ENCODE measurements around the gene BAD. TPM values are rescaled to one million over a fixed set of nuclear protein-coding genes. Genes with fewer than 3 reads are reported as not detected.

The BAD gene
- total and polyA plus RNA-seq, 2 of the 13 experiments (the other 11 are each of a cell fraction or from before 2014, with no cell fraction given) = 17.9 to 28.5 TPM

- TF ChIP-seq ZNF879 (CRISPR knock-in tag; IDR thresholded peaks at IDR 0.05) = no peak
- 0 out of 2 replicates have a peak, but pooled peaks have one; percentile 8 for TF ChIP-seq HNRNPUL1 (IDR thresholded peaks at IDR 0.05; ENCODE audit: low read depth, low read length)
- TF ChIP-seq, protein P1, sequence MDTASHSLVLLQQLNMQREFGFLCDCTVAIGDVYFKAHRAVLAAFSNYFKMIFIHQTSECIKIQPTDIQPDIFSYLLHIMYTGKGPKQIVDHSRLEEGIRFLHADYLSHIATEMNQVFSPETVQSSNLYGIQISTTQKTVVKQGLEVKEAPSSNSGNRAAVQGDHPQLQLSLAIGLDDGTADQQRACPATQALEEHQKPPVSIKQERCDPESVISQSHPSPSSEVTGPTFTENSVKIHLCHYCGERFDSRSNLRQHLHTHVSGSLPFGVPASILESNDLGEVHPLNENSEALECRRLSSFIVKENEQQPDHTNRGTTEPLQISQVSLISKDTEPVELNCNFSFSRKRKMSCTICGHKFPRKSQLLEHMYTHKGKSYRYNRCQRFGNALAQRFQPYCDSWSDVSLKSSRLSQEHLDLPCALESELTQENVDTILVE (CRISPR knock-in tag; IDR thresholded peaks at IDR 0.05) = no peak
- TF ChIP-seq SP2 (CRISPR knock-in tag; IDR thresholded peaks at IDR 0.05) = no peak; the same call in 1 of the 2 replicates
- TF ChIP-seq NPAS2 (CRISPR knock-in tag; IDR thresholded peaks at IDR 0.05; ENCODE audit: borderline replicate concordance) = no peak
- TF ChIP-seq MBNL3 (CRISPR knock-in tag; conservative IDR thresholded peaks at IDR 0.05) = no peak
- no peak for TF ChIP-seq ZNF549 (CRISPR knock-in tag; IDR thresholded peaks at IDR 0.05)
- no peak for TF ChIP-seq ZBTB7B (CRISPR knock-in tag; IDR thresholded peaks at IDR 0.05)
- no peak for TF ChIP-seq HNF4A (CRISPR knock-in tag; IDR thresholded peaks at IDR 0.05)
- TF ChIP-seq, protein P2, sequence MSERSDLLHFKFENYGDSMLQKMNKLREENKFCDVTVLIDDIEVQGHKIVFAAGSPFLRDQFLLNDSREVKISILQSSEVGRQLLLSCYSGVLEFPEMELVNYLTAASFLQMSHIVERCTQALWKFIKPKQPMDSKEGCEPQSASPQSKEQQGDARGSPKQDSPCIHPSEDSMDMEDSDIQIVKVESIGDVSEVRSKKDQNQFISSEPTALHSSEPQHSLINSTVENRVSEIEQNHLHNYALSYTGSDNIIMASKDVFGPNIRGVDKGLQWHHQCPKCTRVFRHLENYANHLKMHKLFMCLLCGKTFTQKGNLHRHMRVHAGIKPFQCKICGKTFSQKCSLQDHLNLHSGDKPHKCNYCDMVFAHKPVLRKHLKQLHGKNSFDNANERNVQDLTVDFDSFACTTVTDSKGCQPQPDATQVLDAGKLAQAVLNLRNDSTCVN (CRISPR knock-in tag; IDR thresholded peaks at IDR 0.05; ENCODE audit: borderline replicate concordance) = no peak
- no peak for TF ChIP-seq MXD4 (CRISPR knock-in tag; IDR thresholded peaks at IDR 0.05)
- TF ChIP-seq TBX3 (IDR thresholded peaks at IDR 0.05; ENCODE audit: borderline replicate concordance) = no peak
- peak; percentile 85 for TF ChIP-seq HNRNPLL (IDR thresholded peaks at IDR 0.05; ENCODE audit: low read depth, low read length, poor library complexity, severe bottlenecking)
- TF ChIP-seq ZNF501 (CRISPR knock-in tag; IDR thresholded peaks at IDR 0.05) = peak; percentile 12; the same call in 1 of the 2 replicates
- no peak for TF ChIP-seq SOX13 (IDR thresholded peaks at IDR 0.05)
- no peak for TF ChIP-seq SOX13 (CRISPR knock-in tag; conservative IDR thresholded peaks at IDR 0.05 in 1 of 2, IDR thresholded peaks at IDR 0.05 in 1 of 2)
- TF ChIP-seq, protein P3, sequence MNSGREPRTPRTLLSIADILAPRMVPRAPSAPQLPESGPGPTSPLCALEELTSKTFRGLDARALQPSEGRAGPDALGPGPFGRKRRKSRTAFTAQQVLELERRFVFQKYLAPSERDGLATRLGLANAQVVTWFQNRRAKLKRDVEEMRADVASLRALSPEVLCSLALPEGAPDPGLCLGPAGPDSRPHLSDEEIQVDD (CRISPR knock-in tag; IDR thresholded peaks at IDR 0.05; ENCODE audit: borderline replicate concordance) = no peak
- TF ChIP-seq ZNF776 (CRISPR knock-in tag; IDR thresholded peaks at IDR 0.05) = 0 out of 2 replicates have a peak, but pooled peaks have one; percentile 22
- no peak for TF ChIP-seq ONECUT2 (CRISPR knock-in tag; IDR thresholded peaks at IDR 0.05)
- TF ChIP-seq ZNF446 (CRISPR knock-in tag; IDR thresholded peaks at IDR 0.05) = no peak
- TF ChIP-seq ASH2L (IDR thresholded peaks at IDR 0.05; ENCODE audit: insufficient read length, low read depth, low read length) = peak; percentile 0
- TF ChIP-seq, protein P4, sequence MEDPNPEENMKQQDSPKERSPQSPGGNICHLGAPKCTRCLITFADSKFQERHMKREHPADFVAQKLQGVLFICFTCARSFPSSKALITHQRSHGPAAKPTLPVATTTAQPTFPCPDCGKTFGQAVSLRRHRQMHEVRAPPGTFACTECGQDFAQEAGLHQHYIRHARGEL (CRISPR knock-in tag; IDR thresholded peaks at IDR 0.05) = no peak
- peak; percentile 69; the same call in 1 of the 2 replicates for TF ChIP-seq ZNF605 (CRISPR knock-in tag; IDR thresholded peaks at IDR 0.05)
- TF ChIP-seq ARID5B (CRISPR knock-in tag; IDR thresholded peaks at IDR 0.05) = no peak
- TF ChIP-seq ZNF383 (CRISPR knock-in tag; IDR thresholded peaks at IDR 0.05; ENCODE audit: borderline replicate concordance) = no peak
These were observed 43.3 kb downstream of the BAD start (continued) for GRCh38 chr11:64241241-64241490.
